ENCODE results near the gene DNAJC5. TPM values are rescaled to one million over a fixed set of nuclear protein-coding genes. Genes with fewer than 3 reads are reported as not detected.
"Not testable (repeated sequence)": the region's sequence is repeated elsewhere in the genome, so short reads cannot be mapped to it uniquely, and the experiment has no call there.

DNAJC5 gene
- total RNA-seq, 4 donors from 2014 or later = 18.5 to 26.4 (median 22.5) TPM

DNA sequence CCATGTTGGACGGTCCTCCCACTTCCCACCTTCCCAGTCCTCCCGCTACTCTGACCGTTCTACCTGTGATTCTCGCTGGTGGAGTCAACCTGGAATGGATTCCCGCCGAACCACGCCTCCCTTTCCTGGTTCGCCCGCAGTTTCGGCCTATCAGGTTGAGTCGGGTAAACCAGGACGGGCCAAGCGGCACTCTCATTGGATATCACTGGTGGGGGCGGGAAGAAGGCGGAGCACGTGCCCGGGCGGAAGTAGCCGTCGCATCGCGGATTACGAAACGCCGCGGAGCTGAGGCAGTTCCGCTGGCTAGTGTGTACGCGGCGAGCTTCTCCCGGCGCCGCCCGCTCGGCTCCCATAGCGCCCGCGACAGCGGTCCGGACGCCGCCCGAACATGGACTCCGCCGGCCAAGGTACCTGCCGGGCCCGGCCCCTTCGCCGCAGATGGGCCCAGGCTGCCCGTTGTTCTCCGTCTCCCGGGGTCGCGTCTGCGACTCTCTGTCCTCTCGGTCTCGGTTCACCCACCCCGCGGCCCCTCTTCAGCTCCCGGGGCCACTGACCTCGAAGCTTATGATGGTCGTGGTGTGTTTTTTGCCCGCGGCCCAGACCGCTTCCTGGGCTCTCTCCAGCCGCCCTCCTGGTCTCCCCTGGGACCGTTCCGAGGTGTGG, 29.8 kb upstream of the DNAJC5 start, which contains the start of gene TPD52L2:
Gene TPD52L2, plus strand, starts transcription at position 293 of the 663 bp plus-strand sequence. Its CDS starts 96 bp downstream, at position 389.
- Histone ChIP-seq H3K9me3 (no peaks in the 10 kb centered on the region), H3K27me3 (no peaks in the 10 kb centered on the region), H3K4me1 (peaks cover 25 to 27% of the 10 kb centered on the region in 2 donors), H3K27ac (peak within 1 kb of the TSS; percentile 97 to 99 (median 98)), H3K4me3 (peak within 1 kb of the TSS; percentile 86 to 99 (median 90)), H3K36me3 (peaks cover 0 to 16% of the 10 kb centered on the region in 2 donors)
- DNase-seq (peak; percentile 99), ATAC-seq (peak; percentile 94 to 99)
- in situ Hi-C loops (cut with MboI; ENCODE audit: low sequenced_read_pairs in 4 of 4) = loop anchor here in 1 of 4 donors (10.0 kb wide), 1 partner anchor 80 kb away; no protein-coding TSS in a partner anchor
- intact Hi-C loops (cut with DNase I; ENCODE audit: low total_unique reads) = loop anchor here (1.0 to 10.0 kb wide), 6 partner anchors 29 to 240 kb away; partner anchors contain the start of genes GMEB2, RTEL1 and ZBTB46
- peak; percentile 98 to 99 for TF ChIP-seq POLR2A (IDR thresholded peaks at IDR 0.05)
- TF ChIP-seq, protein P1, sequence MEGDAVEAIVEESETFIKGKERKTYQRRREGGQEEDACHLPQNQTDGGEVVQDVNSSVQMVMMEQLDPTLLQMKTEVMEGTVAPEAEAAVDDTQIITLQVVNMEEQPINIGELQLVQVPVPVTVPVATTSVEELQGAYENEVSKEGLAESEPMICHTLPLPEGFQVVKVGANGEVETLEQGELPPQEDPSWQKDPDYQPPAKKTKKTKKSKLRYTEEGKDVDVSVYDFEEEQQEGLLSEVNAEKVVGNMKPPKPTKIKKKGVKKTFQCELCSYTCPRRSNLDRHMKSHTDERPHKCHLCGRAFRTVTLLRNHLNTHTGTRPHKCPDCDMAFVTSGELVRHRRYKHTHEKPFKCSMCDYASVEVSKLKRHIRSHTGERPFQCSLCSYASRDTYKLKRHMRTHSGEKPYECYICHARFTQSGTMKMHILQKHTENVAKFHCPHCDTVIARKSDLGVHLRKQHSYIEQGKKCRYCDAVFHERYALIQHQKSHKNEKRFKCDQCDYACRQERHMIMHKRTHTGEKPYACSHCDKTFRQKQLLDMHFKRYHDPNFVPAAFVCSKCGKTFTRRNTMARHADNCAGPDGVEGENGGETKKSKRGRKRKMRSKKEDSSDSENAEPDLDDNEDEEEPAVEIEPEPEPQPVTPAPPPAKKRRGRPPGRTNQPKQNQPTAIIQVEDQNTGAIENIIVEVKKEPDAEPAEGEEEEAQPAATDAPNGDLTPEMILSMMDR (IDR thresholded peaks at IDR 0.05 in 4 of 5, conservative IDR thresholded peaks at IDR 0.05 in 1 of 5) = no peak

DNA sequence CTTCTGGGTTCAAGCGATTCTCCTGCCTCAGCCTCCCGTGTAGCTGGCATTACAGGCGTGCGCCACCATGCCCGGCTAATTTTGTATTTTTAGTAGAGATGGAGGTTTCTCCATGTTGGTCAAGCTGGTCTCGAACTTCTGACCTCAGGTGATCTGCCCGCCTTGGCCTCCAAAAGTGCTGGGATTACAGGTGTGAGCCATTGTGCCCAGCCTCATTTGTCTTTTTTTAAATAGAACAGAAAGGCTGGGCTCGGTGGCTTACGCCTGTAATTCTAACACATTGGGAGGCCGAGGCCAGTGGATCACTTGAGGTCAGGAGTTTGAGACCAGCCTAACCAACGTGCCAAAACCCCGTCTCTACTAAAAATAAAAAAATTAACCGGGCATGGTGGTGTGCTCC, 27.9 kb upstream of the DNAJC5 start:
- H3K9me3 ChIP-seq, H3K27ac ChIP-seq, H3K27me3 ChIP-seq, ATAC-seq, DNase-seq, H3K4me3 ChIP-seq: not testable (repeated sequence)
- in situ Hi-C loops (cut with MboI; ENCODE audit: low sequenced_read_pairs in 4 of 4) = loop anchor here in 1 of 4 donors (10.0 kb wide), 1 partner anchor 82 kb away; no protein-coding TSS in a partner anchor
- peaks cover 25 to 27% of the 10 kb centered on the region in 2 donors for H3K4me1 ChIP-seq
- intact Hi-C loops (cut with DNase I; ENCODE audit: low total_unique reads) = loop anchor here (10.0 kb wide), 1 partner anchor 242 kb away; the partner anchor contains the start of gene GMEB2
- peaks cover 0 to 35% of the 10 kb centered on the region in 2 donors for H3K36me3 ChIP-seq

DNA sequence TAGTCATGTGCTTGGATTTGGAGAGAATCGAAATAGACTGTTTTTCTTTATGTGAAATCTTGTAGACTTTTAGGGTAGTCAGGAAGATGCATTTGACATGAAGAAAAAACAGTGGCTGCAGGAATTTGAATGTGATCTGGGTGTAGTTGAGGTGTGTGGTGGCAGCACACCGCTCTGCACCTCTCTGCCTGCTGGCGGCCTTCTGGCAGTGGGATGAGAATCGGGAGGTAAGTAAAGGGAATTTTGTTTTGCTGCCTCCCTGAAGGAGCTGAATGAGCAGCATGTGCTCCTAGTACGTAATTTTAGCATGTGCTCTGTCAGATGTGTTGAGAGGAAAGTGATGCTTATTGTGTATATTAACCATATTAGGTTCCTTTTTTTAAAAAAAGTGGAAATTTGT, 26.7 kb upstream of the DNAJC5 start:
- intact Hi-C loops (cut with DNase I; ENCODE audit: low total_unique reads) = loop anchor here (10.0 kb wide), 1 partner anchor 243 kb away; the partner anchor contains the start of gene GMEB2
- Histone ChIP-seq H3K4me1 (peaks cover 23 to 25% of the 10 kb centered on the region in 2 donors), H3K4me3 (no peak overlapping the region), H3K36me3 (peaks cover 0 to 43% of the 10 kb centered on the region in 2 donors), H3K27me3 (no peaks in the 10 kb centered on the region), H3K9me3 (no peaks in the 10 kb centered on the region), H3K27ac (no peak overlapping the region)
- TF ChIP-seq, protein P1 (IDR thresholded peaks at IDR 0.05 in 4 of 5, conservative IDR thresholded peaks at IDR 0.05 in 1 of 5) = no peak
- no peak for TF ChIP-seq POLR2A (IDR thresholded peaks at IDR 0.05)
- no peak for DNase-seq
- in situ Hi-C loops (cut with MboI; ENCODE audit: low sequenced_read_pairs in 4 of 4) = loop anchor here in 1 of 4 donors (10.0 kb wide), 1 partner anchor 83 kb away; no protein-coding TSS in a partner anchor
- no peak for ATAC-seq

DNA sequence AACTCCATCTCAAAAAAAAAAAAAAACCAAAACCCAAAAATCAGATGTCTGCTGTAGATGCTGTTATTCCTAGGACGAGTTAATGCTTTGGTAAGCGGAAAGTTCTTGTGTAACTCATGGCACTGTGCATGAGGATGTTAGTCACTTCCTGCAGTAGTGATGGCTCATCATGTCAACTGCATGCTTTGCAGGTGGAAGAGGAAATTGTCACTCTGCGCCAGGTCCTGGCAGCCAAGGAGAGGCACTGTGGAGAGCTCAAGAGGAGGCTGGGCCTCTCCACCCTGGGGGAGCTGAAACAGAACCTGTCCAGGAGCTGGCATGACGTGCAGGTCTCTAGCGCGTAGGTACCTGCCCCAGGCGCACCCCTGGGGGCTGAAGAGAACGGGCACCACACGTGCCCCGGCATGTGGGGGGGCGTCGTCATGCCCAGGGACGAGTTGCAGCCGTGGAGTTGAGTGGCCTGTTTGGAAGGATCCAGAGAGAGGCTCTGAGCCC, 21.4 kb upstream of the DNAJC5 start:
- in situ Hi-C loops (cut with MboI; ENCODE audit: low sequenced_read_pairs in 4 of 4) = no loop called here
- H3K27ac ChIP-seq = peak overlapping the region; percentile 45 to 61 (median 52)
- no peaks in the 10 kb centered on the region for H3K27me3 ChIP-seq
- no peak overlapping the region for H3K4me3 ChIP-seq
- DNase-seq (peak in 1 of 2 donors; percentile 48), ATAC-seq (peak in 1 of 2 donors; percentile 57)
- no peak for TF ChIP-seq POLR2A (IDR thresholded peaks at IDR 0.05)
- TF ChIP-seq, protein P1 (IDR thresholded peaks at IDR 0.05 in 4 of 5, conservative IDR thresholded peaks at IDR 0.05 in 1 of 5) = no peak
- intact Hi-C loops (cut with DNase I; ENCODE audit: low total_unique reads) = no loop called here
- no peaks in the 10 kb centered on the region for H3K9me3 ChIP-seq
- peaks cover 0 to 78% of the 10 kb centered on the region in 2 donors for H3K36me3 ChIP-seq
- H3K4me1 ChIP-seq = peaks cover 10 to 12% of the 10 kb centered on the region in 2 donors

DNA sequence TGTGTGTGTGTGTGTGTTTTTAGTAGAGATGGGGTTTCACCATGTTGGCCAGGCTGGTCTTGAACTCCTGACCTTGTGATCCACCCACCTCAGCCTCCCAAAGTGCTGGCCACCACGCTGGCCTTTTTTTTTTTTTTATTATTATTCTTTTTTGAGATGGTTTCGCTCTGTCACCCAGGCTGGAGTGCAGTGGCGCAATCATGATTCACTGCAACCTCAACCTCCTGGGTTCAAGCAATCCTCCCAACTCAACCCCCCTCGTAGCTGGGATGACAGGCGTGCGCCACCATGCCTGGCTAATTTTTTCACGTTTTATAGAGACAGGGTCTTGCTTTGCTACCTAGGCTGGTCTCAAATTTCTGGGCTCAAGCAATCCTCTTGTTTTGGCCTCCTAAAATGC, 20.7 kb upstream of the DNAJC5 start:
- H3K27me3 ChIP-seq; intact Hi-C loops (cut with DNase I; ENCODE audit: low total_unique reads); DNase-seq; ATAC-seq; in situ Hi-C loops (cut with MboI; ENCODE audit: low sequenced_read_pairs in 4 of 4); H3K9me3 ChIP-seq; H3K4me3 ChIP-seq: not testable (repeated sequence)
- peak overlapping the region in 2 of 4 donors; percentile 43 to 50 for H3K27ac ChIP-seq
- peaks cover 17 to 19% of the 10 kb centered on the region in 2 donors for H3K4me1 ChIP-seq
- peaks cover 0 to 71% of the 10 kb centered on the region in 2 donors for H3K36me3 ChIP-seq
